IMR-90 (cell line): ENCODE measurements around the gene ACBD3. TPM values are rescaled to one million over a fixed set of nuclear protein-coding genes. Genes with fewer than 3 reads are reported as not detected.

Source experiments
- ATAC-seq: fragments of 200-7000 bp; cut with Tn5 transposase; 2 replicates; pipeline ENCODE4 v1.9.1; 2020; ENCODE audit warnings: low read depth, mild to moderate bottlenecking, moderate library complexity
- BruUV-seq: library from RNA; stranded (reverse); fragments of 400-500 nt; replicated peaks from 2 replicates; lab custom pipeline; 2021; lab: Mats Ljungman, UMichigan
- CTCF ChIA-PET: fragments of 300-600 bp; formaldehyde crosslinking; extraction: SDS; loops from one replicate; lab custom pipeline; 2021; ENCODE audit warnings: antibody characterized with exemption; lab: Yijun Ruan, JAX
- POLR2A ChIA-PET: fragments of 300-600 bp; sonication (Branson Sonifier 250); formaldehyde crosslinking; loops from one replicate; lab custom pipeline; 2022; ENCODE audit warnings: antibody characterized with exemption; ENCODE audit not compliant: unreplicated experiment; lab: Charles Lee
- DNase-seq: peaks from one replicate; pipeline ENCODE4 v3.0.0; 2013
- H2AFZ ChIP-seq: replicated peaks from 2 replicates; pipeline ENCODE3; 2013; ENCODE audit warnings: low read length, mild to moderate bottlenecking; ENCODE audit not compliant: poor library complexity
- H2AK5ac ChIP-seq: 2 replicates; pipeline ENCODE4 v1.6.1; 2013; ENCODE audit warnings: low read depth, low read length, inconsistent platforms
- H2AK9ac ChIP-seq: replicated peaks from 2 replicates; pipeline ENCODE3; 2013; ENCODE audit warnings: mild to moderate bottlenecking, low read depth, low read length, moderate library complexity; ENCODE audit not compliant: poor library complexity
- H2BK120ac ChIP-seq: 2 replicates; pipeline ENCODE4 v1.6.1; 2013; ENCODE audit warnings: low read depth, low read length, inconsistent platforms
- H2BK15ac ChIP-seq: 3 replicates; pipeline ENCODE4 v1.6.1; 2013; ENCODE audit warnings: low read depth, low read length, inconsistent platforms
- H2BK20ac ChIP-seq: 2 replicates; pipeline ENCODE4 v1.6.1; 2013; ENCODE audit warnings: low read depth, mild to moderate bottlenecking, inconsistent platforms, low read length, moderate library complexity
- H2BK5ac ChIP-seq: 2 replicates; pipeline ENCODE4 v1.6.1; 2013; ENCODE audit warnings: mild to moderate bottlenecking, low read depth, low read length, inconsistent platforms; ENCODE audit not compliant: poor library complexity, severe bottlenecking
- H3K14ac ChIP-seq: replicated peaks from 2 replicates; pipeline ENCODE4 v1.6.1; 2013; ENCODE audit warnings: low read depth, low read length, inconsistent platforms
- H3K18ac ChIP-seq: 2 replicates; pipeline ENCODE4 v1.6.1; 2013; ENCODE audit warnings: low read depth, low read length, control low read depth
- H3K23ac ChIP-seq: 2 replicates; pipeline ENCODE4 v1.6.1; 2013; ENCODE audit warnings: low read depth, low read length, inconsistent platforms
- H3K27ac ChIP-seq: 2 replicates; pipeline ENCODE4 v1.5.1; 2013; ENCODE audit warnings: mild to moderate bottlenecking, control low read depth, low read length; ENCODE audit not compliant: insufficient read depth
- H3K27me3 ChIP-seq: 2 replicates; pipeline ENCODE4 v1.6.1; 2013; ENCODE audit warnings: low read length; ENCODE audit not compliant: control insufficient read depth, insufficient read depth
- H3K36me3 ChIP-seq: 2 replicates; pipeline ENCODE4 v1.6.1; 2013; ENCODE audit warnings: low read length, mixed read lengths; ENCODE audit not compliant: control insufficient read depth, insufficient read depth
- H3K4ac ChIP-seq: 2 replicates; pipeline ENCODE4 v1.6.1; 2013; ENCODE audit warnings: low read depth, low read length, inconsistent platforms
- H3K4me1 ChIP-seq: 2 replicates; pipeline ENCODE4 v1.6.1; 2013; ENCODE audit warnings: low read length, mixed read lengths; ENCODE audit not compliant: control insufficient read depth, insufficient read depth
- H3K4me2 ChIP-seq: 2 replicates; pipeline ENCODE4 v1.6.1; 2013; ENCODE audit warnings: low read depth, mild to moderate bottlenecking, control low read depth, low read length, moderate library complexity
- H3K4me3 ChIP-seq: 2 replicates; pipeline ENCODE4 v1.5.1; 2013; ENCODE audit warnings: low read depth, mild to moderate bottlenecking, control low read depth, low read length, moderate library complexity; ENCODE audit not compliant: insufficient read depth
- H3K56ac ChIP-seq: 2 replicates; pipeline ENCODE4 v1.6.1; 2013; ENCODE audit warnings: low read length, inconsistent platforms; ENCODE audit not compliant: insufficient read depth; ENCODE audit errors: extremely low read depth
- H3K79me1 ChIP-seq, 2 experiments: 2 replicates each; pipeline ENCODE4 v1.6.1; 2013; ENCODE audit warnings: low read length in 2 of 2, inconsistent platforms in 1 of 2, low read depth in 1 of 2
- H3K9ac ChIP-seq: 2 replicates; pipeline ENCODE4 v1.6.1; 2013; ENCODE audit warnings: low read depth, low read length, control low read depth
- H3K9me1 ChIP-seq: 2 replicates; pipeline ENCODE4 v1.6.1; 2013; ENCODE audit warnings: low read length, inconsistent platforms; ENCODE audit not compliant: insufficient read depth
- H3K9me3 ChIP-seq: 2 replicates; pipeline ENCODE4 v1.6.1; 2013; ENCODE audit warnings: low read length; ENCODE audit not compliant: control insufficient read depth, insufficient read depth
- H4K20me1 ChIP-seq: 2 replicates; pipeline ENCODE4 v1.6.1; 2013; ENCODE audit warnings: low read length, inconsistent platforms; ENCODE audit not compliant: insufficient read depth
- H4K5ac ChIP-seq: 2 replicates; pipeline ENCODE4 v1.6.1; 2013; ENCODE audit warnings: mild to moderate bottlenecking, low read depth, low read length, control low read depth
- H4K8ac ChIP-seq, 2 experiments: 2 replicates each; pipeline ENCODE4 v1.6.1; 2013; ENCODE audit warnings: low read depth in 2 of 2, low read length in 2 of 2, control low read depth in 1 of 2, inconsistent platforms in 1 of 2
- H4K91ac ChIP-seq: 2 replicates; pipeline ENCODE4 v1.6.1; 2013; ENCODE audit warnings: low read depth, low read length, inconsistent platforms; ENCODE audit not compliant: insufficient read depth
- BHLHE40 ChIP-seq: fragments of 150-350 bp; IDR thresholded peaks from 2 replicates; pipeline ENCODE4 v1.6.1; 2016; ENCODE audit warnings: mild to moderate bottlenecking, low read depth, low read length
- CEBPB ChIP-seq: IDR thresholded peaks from 2 replicates; pipeline ENCODE4 v1.6.1; 2012; ENCODE audit warnings: low read depth, low read length, improper control_type of control experiment
- CHD1 ChIP-seq: IDR thresholded peaks from 2 replicates; pipeline ENCODE4 v1.6.1; 2012; ENCODE audit warnings: low read depth, low read length, improper control_type of control experiment
- MAFK ChIP-seq: IDR thresholded peaks from 2 replicates; pipeline ENCODE4 v1.6.1; 2012; ENCODE audit warnings: low read depth, low read length, improper control_type of control experiment
- MAZ ChIP-seq: IDR thresholded peaks from 2 replicates; pipeline ENCODE4 v1.6.1; 2012; ENCODE audit warnings: low read depth, mild to moderate bottlenecking, low read length, improper control_type of control experiment, moderate library complexity, borderline replicate concordance
- MXI1 ChIP-seq: IDR thresholded peaks from 2 replicates; pipeline ENCODE4 v1.6.1; 2012; ENCODE audit warnings: low read depth, mild to moderate bottlenecking, low read length, moderate library complexity, borderline replicate concordance
- NFE2L2 ChIP-seq: fragments of 150-350 bp; IDR thresholded peaks from 2 replicates; pipeline ENCODE4 v1.6.1; 2016; ENCODE audit warnings: low read depth, mild to moderate bottlenecking, low read length
- POLR2A ChIP-seq: IDR thresholded peaks from 2 replicates; pipeline ENCODE4 v1.6.1; 2012; ENCODE audit warnings: mild to moderate bottlenecking, low read depth, low read length
- RCOR1 ChIP-seq: IDR thresholded peaks from 2 replicates; pipeline ENCODE4 v1.6.1; 2012; ENCODE audit warnings: mild to moderate bottlenecking, low read length, improper control_type of control experiment; ENCODE audit not compliant: insufficient replicate concordance
- RFX5 ChIP-seq: IDR thresholded peaks from 2 replicates; pipeline ENCODE4 v1.8.0; 2012; ENCODE audit warnings: low read depth, mild to moderate bottlenecking, low read length, moderate library complexity
- SMC3 ChIP-seq: fragments of 150-350 bp; IDR thresholded peaks from 2 replicates; pipeline ENCODE4 v1.6.1; 2016; ENCODE audit warnings: low read depth, mild to moderate bottlenecking, antibody characterized with exemption, low read length, moderate library complexity
- WGBS, 2 experiments: methylation state at CpG; one replicate each; pipeline versions ENCODE4 v1.1.5 to v1.1.7; 2013; ENCODE audit warnings: missing lambda C conversion rate in 2 of 2; ENCODE audit not compliant: insufficient read length in 1 of 2; ENCODE audit errors: extremely low coverage in 2 of 2; 5-methylcytosine and 5-hydroxymethylcytosine counted together
- dilution Hi-C: fragments of 300-500 bp; cut with HindIII; formaldehyde crosslinking; loops from one replicate; pipeline ENCODE4 v1.14.3; 2018; ENCODE audit warnings: low sequenced_read_pairs; ENCODE audit not compliant: unreplicated experiment
- in situ Hi-C: fragments of 300-500 bp; cut with MboI; formaldehyde crosslinking; loops from 3 replicates; pipeline ENCODE4 v1.14.3; 2019; ENCODE audit warnings: low sequenced_read_pairs, inconsistent platforms, mixed read lengths
- intact Hi-C: fragments of 100-400 bp; cut with micrococcal nuclease; formaldehyde crosslinking; loops from 2 replicates; pipeline ENCODE4 v1.10.0; 2022
- polyA plus RNA-seq, 3 experiments: library from polyadenylated mRNA; depleted of rRNA; stranded (reverse); fragments of >200 nt; gene quantifications; 2 replicates each; pipeline ENCODE4 v1.2.3, GENCODE V29; 2012; ENCODE audit warnings: low replicate concordance in 1 of 3
- total RNA-seq: library from RNA; depleted of rRNA; stranded (reverse); fragments of >200 nt; gene quantifications from 2 replicates; pipeline ENCODE4 v1.2.3, GENCODE V29; 2012
- TF ChIP-seq, protein P1 (sequence below): conservative IDR thresholded peaks from 2 replicates; pipeline ENCODE4 v1.5.1; 2012; ENCODE audit warnings: mild to moderate bottlenecking, low read depth, low read length, improper control_type of control experiment

ACBD3 gene
- total and polyA plus RNA-seq, 2 of the 4 experiments (the other 2 are of a cell fraction) = 30.3 to 59.7 TPM

DNA sequence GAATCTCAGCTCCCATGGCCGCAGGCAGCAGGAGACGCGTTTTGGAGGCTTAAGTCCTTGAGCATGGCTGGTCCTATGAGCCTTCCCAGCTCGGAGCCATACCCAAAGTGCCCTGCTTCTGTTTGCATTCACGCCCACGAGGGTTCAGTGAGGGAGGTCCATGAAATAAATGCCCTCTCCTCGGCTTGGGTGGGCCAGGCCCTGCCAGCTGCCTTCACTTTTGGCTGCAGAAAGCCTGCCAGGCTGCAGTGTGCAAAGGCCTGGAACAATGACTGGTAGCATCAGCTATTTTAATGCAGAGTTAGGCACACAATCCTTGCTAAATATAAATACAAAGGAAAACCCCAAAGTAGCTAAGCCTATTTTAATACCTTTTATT is 74.7 kb downstream of the ACBD3 start:
- DNase-seq (no peak), ATAC-seq (no peak)
- peaks cover 4% of the 10 kb centered on the region; the same call in 1 of the 2 replicates for H3K4me1 ChIP-seq
- H3K4me3 ChIP-seq = no peak overlapping the region
- WGBS, 2 experiments = no CpG with 5 or more reads among the region's 7 CpGs
- H3K27ac ChIP-seq = no peak overlapping the region
- ChIA-PET POLR2A (no interaction called here), CTCF (interaction anchor here (1.0 to 2.1 kb wide), 2 partner anchors 47 to 85 kb away, joined by 3 to 9 read pairs; no protein-coding TSS in a partner anchor)
- H2BK120ac ChIP-seq = no peak overlapping the region
- no peak overlapping the region for H3K23ac ChIP-seq
- no peaks in the 10 kb centered on the region for H3K36me3 ChIP-seq
- H2BK20ac ChIP-seq = no peak overlapping the region
- no peak for TF ChIP-seq RCOR1
- no peak for TF ChIP-seq SMC3
- TF ChIP-seq MAZ = no peak
- TF ChIP-seq, protein P1, sequence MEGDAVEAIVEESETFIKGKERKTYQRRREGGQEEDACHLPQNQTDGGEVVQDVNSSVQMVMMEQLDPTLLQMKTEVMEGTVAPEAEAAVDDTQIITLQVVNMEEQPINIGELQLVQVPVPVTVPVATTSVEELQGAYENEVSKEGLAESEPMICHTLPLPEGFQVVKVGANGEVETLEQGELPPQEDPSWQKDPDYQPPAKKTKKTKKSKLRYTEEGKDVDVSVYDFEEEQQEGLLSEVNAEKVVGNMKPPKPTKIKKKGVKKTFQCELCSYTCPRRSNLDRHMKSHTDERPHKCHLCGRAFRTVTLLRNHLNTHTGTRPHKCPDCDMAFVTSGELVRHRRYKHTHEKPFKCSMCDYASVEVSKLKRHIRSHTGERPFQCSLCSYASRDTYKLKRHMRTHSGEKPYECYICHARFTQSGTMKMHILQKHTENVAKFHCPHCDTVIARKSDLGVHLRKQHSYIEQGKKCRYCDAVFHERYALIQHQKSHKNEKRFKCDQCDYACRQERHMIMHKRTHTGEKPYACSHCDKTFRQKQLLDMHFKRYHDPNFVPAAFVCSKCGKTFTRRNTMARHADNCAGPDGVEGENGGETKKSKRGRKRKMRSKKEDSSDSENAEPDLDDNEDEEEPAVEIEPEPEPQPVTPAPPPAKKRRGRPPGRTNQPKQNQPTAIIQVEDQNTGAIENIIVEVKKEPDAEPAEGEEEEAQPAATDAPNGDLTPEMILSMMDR = no peak
- no peak for TF ChIP-seq BHLHE40
- TF ChIP-seq MXI1 = no peak
- no peak for TF ChIP-seq POLR2A
- TF ChIP-seq CHD1 = no peak
- no peak for TF ChIP-seq MAFK
- TF ChIP-seq CEBPB = no peak
- TF ChIP-seq RFX5 = no peak
- no peak for TF ChIP-seq NFE2L2
- BruUV-seq = no TSS peak
- no peaks in the 10 kb centered on the region for H3K9me1 ChIP-seq
- no peak overlapping the region for H2AFZ ChIP-seq
- no peak overlapping the region for H3K56ac ChIP-seq
- in situ Hi-C loops = no loop called here
- no peaks in the 10 kb centered on the region for H3K9me3 ChIP-seq
- no peaks in the 10 kb centered on the region for H3K79me1 ChIP-seq
- H2AK9ac ChIP-seq = no peak overlapping the region
- H4K5ac ChIP-seq = no peak overlapping the region
- no peak overlapping the region for H2AK5ac ChIP-seq
- H3K4ac ChIP-seq = no peak overlapping the region
- no peak overlapping the region for H3K14ac ChIP-seq
- no peak overlapping the region for H2BK15ac ChIP-seq
- no peaks in the 10 kb centered on the region for H4K20me1 ChIP-seq
- no peak overlapping the region for H4K8ac ChIP-seq
- no peak overlapping the region for H3K18ac ChIP-seq
- intact Hi-C loops = no loop called here
- dilution Hi-C loops = no loop called here
- H3K9ac ChIP-seq = no peak overlapping the region
- no peak overlapping the region for H3K4me2 ChIP-seq
- no peaks in the 10 kb centered on the region for H3K27me3 ChIP-seq
- H2BK5ac ChIP-seq = no peak overlapping the region
- H4K91ac ChIP-seq = no peak overlapping the region
